IMR-90 (cell line): Measurements from ENCODE around the gene PSTK. TPM values are rescaled to one million over a fixed set of nuclear protein-coding genes. Genes with fewer than 3 reads are reported as not detected.

ENCODE experiments used
- ATAC-seq: fragments of 200-7000 bp; cut with Tn5 transposase; 2 replicates; pipeline ENCODE4 v1.9.1; 2020; ENCODE audit warnings: low read depth, mild to moderate bottlenecking, moderate library complexity
- BruUV-seq: library from RNA; stranded (reverse); fragments of 400-500 nt; replicated peaks from 2 replicates; lab custom pipeline; 2021; lab: Mats Ljungman, UMichigan
- CTCF ChIA-PET: fragments of 300-600 bp; formaldehyde crosslinking; extraction: SDS; loops from one replicate; lab custom pipeline; 2021; ENCODE audit warnings: antibody characterized with exemption; lab: Yijun Ruan, JAX
- POLR2A ChIA-PET: fragments of 300-600 bp; sonication (Branson Sonifier 250); formaldehyde crosslinking; loops from one replicate; lab custom pipeline; 2022; ENCODE audit warnings: antibody characterized with exemption; ENCODE audit not compliant: unreplicated experiment; lab: Charles Lee
- DNase-seq: peaks from one replicate; pipeline ENCODE4 v3.0.0; 2013
- H2AFZ ChIP-seq: replicated peaks from 2 replicates; pipeline ENCODE3; 2013; ENCODE audit warnings: low read length, mild to moderate bottlenecking; ENCODE audit not compliant: poor library complexity
- H2AK5ac ChIP-seq: 2 replicates; pipeline ENCODE4 v1.6.1; 2013; ENCODE audit warnings: low read depth, low read length, inconsistent platforms
- H2AK9ac ChIP-seq: replicated peaks from 2 replicates; pipeline ENCODE3; 2013; ENCODE audit warnings: mild to moderate bottlenecking, low read depth, low read length, moderate library complexity; ENCODE audit not compliant: poor library complexity
- H2BK120ac ChIP-seq: 2 replicates; pipeline ENCODE4 v1.6.1; 2013; ENCODE audit warnings: low read depth, low read length, inconsistent platforms
- H2BK15ac ChIP-seq: 3 replicates; pipeline ENCODE4 v1.6.1; 2013; ENCODE audit warnings: low read depth, low read length, inconsistent platforms
- H2BK20ac ChIP-seq: 2 replicates; pipeline ENCODE4 v1.6.1; 2013; ENCODE audit warnings: low read depth, mild to moderate bottlenecking, inconsistent platforms, low read length, moderate library complexity
- H2BK5ac ChIP-seq: 2 replicates; pipeline ENCODE4 v1.6.1; 2013; ENCODE audit warnings: mild to moderate bottlenecking, low read depth, low read length, inconsistent platforms; ENCODE audit not compliant: poor library complexity, severe bottlenecking
- H3K14ac ChIP-seq: replicated peaks from 2 replicates; pipeline ENCODE4 v1.6.1; 2013; ENCODE audit warnings: low read depth, low read length, inconsistent platforms
- H3K18ac ChIP-seq: 2 replicates; pipeline ENCODE4 v1.6.1; 2013; ENCODE audit warnings: low read depth, low read length, control low read depth
- H3K23ac ChIP-seq: 2 replicates; pipeline ENCODE4 v1.6.1; 2013; ENCODE audit warnings: low read depth, low read length, inconsistent platforms
- H3K27ac ChIP-seq: 2 replicates; pipeline ENCODE4 v1.5.1; 2013; ENCODE audit warnings: mild to moderate bottlenecking, control low read depth, low read length; ENCODE audit not compliant: insufficient read depth
- H3K27me3 ChIP-seq: 2 replicates; pipeline ENCODE4 v1.6.1; 2013; ENCODE audit warnings: low read length; ENCODE audit not compliant: control insufficient read depth, insufficient read depth
- H3K36me3 ChIP-seq: 2 replicates; pipeline ENCODE4 v1.6.1; 2013; ENCODE audit warnings: low read length, mixed read lengths; ENCODE audit not compliant: control insufficient read depth, insufficient read depth
- H3K4ac ChIP-seq: 2 replicates; pipeline ENCODE4 v1.6.1; 2013; ENCODE audit warnings: low read depth, low read length, inconsistent platforms
- H3K4me1 ChIP-seq: 2 replicates; pipeline ENCODE4 v1.6.1; 2013; ENCODE audit warnings: low read length, mixed read lengths; ENCODE audit not compliant: control insufficient read depth, insufficient read depth
- H3K4me2 ChIP-seq: 2 replicates; pipeline ENCODE4 v1.6.1; 2013; ENCODE audit warnings: low read depth, mild to moderate bottlenecking, control low read depth, low read length, moderate library complexity
- H3K4me3 ChIP-seq: 2 replicates; pipeline ENCODE4 v1.5.1; 2013; ENCODE audit warnings: low read depth, mild to moderate bottlenecking, control low read depth, low read length, moderate library complexity; ENCODE audit not compliant: insufficient read depth
- H3K56ac ChIP-seq: 2 replicates; pipeline ENCODE4 v1.6.1; 2013; ENCODE audit warnings: low read length, inconsistent platforms; ENCODE audit not compliant: insufficient read depth; ENCODE audit errors: extremely low read depth
- H3K79me1 ChIP-seq, 2 experiments: 2 replicates each; pipeline ENCODE4 v1.6.1; 2013; ENCODE audit warnings: low read length in 2 of 2, inconsistent platforms in 1 of 2, low read depth in 1 of 2
- H3K9ac ChIP-seq: 2 replicates; pipeline ENCODE4 v1.6.1; 2013; ENCODE audit warnings: low read depth, low read length, control low read depth
- H3K9me1 ChIP-seq: 2 replicates; pipeline ENCODE4 v1.6.1; 2013; ENCODE audit warnings: low read length, inconsistent platforms; ENCODE audit not compliant: insufficient read depth
- H3K9me3 ChIP-seq: 2 replicates; pipeline ENCODE4 v1.6.1; 2013; ENCODE audit warnings: low read length; ENCODE audit not compliant: control insufficient read depth, insufficient read depth
- H4K20me1 ChIP-seq: 2 replicates; pipeline ENCODE4 v1.6.1; 2013; ENCODE audit warnings: low read length, inconsistent platforms; ENCODE audit not compliant: insufficient read depth
- H4K5ac ChIP-seq: 2 replicates; pipeline ENCODE4 v1.6.1; 2013; ENCODE audit warnings: mild to moderate bottlenecking, low read depth, low read length, control low read depth
- H4K8ac ChIP-seq, 2 experiments: 2 replicates each; pipeline ENCODE4 v1.6.1; 2013; ENCODE audit warnings: low read depth in 2 of 2, low read length in 2 of 2, control low read depth in 1 of 2, inconsistent platforms in 1 of 2
- H4K91ac ChIP-seq: 2 replicates; pipeline ENCODE4 v1.6.1; 2013; ENCODE audit warnings: low read depth, low read length, inconsistent platforms; ENCODE audit not compliant: insufficient read depth
- BHLHE40 ChIP-seq: fragments of 150-350 bp; IDR thresholded peaks from 2 replicates; pipeline ENCODE4 v1.6.1; 2016; ENCODE audit warnings: mild to moderate bottlenecking, low read depth, low read length
- CHD1 ChIP-seq: IDR thresholded peaks from 2 replicates; pipeline ENCODE4 v1.6.1; 2012; ENCODE audit warnings: low read depth, low read length, improper control_type of control experiment
- CTCF ChIP-seq: conservative IDR thresholded peaks from 2 replicates; pipeline ENCODE4 v1.5.1; 2012; ENCODE audit warnings: mild to moderate bottlenecking, low read depth, low read length, improper control_type of control experiment
- ELK1 ChIP-seq: fragments of 150-350 bp; IDR thresholded peaks from 2 replicates; pipeline ENCODE4 v1.6.1; 2016; ENCODE audit warnings: low read depth, mild to moderate bottlenecking, low read length, moderate library complexity, borderline replicate concordance
- MAFK ChIP-seq: IDR thresholded peaks from 2 replicates; pipeline ENCODE4 v1.6.1; 2012; ENCODE audit warnings: low read depth, low read length, improper control_type of control experiment
- MAZ ChIP-seq: IDR thresholded peaks from 2 replicates; pipeline ENCODE4 v1.6.1; 2012; ENCODE audit warnings: low read depth, mild to moderate bottlenecking, low read length, improper control_type of control experiment, moderate library complexity, borderline replicate concordance
- RCOR1 ChIP-seq: IDR thresholded peaks from 2 replicates; pipeline ENCODE4 v1.6.1; 2012; ENCODE audit warnings: mild to moderate bottlenecking, low read length, improper control_type of control experiment; ENCODE audit not compliant: insufficient replicate concordance
- RFX5 ChIP-seq: IDR thresholded peaks from 2 replicates; pipeline ENCODE4 v1.8.0; 2012; ENCODE audit warnings: low read depth, mild to moderate bottlenecking, low read length, moderate library complexity
- SMC3 ChIP-seq: fragments of 150-350 bp; IDR thresholded peaks from 2 replicates; pipeline ENCODE4 v1.6.1; 2016; ENCODE audit warnings: low read depth, mild to moderate bottlenecking, antibody characterized with exemption, low read length, moderate library complexity
- USF2 ChIP-seq: fragments of 150-350 bp; IDR thresholded peaks from 2 replicates; pipeline ENCODE4 v1.6.1; 2017; ENCODE audit warnings: mild to moderate bottlenecking, antibody characterized with exemption, low read length, low read depth
- WGBS, 2 experiments: methylation state at CpG; one replicate each; pipeline versions ENCODE4 v1.1.5 to v1.1.7; 2013; ENCODE audit warnings: missing lambda C conversion rate in 2 of 2; ENCODE audit not compliant: insufficient read length in 1 of 2; ENCODE audit errors: extremely low coverage in 2 of 2; 5-methylcytosine and 5-hydroxymethylcytosine counted together
- dilution Hi-C: fragments of 300-500 bp; cut with HindIII; formaldehyde crosslinking; loops from one replicate; pipeline ENCODE4 v1.14.3; 2018; ENCODE audit warnings: low sequenced_read_pairs; ENCODE audit not compliant: unreplicated experiment
- in situ Hi-C: fragments of 300-500 bp; cut with MboI; formaldehyde crosslinking; loops from 3 replicates; pipeline ENCODE4 v1.14.3; 2019; ENCODE audit warnings: low sequenced_read_pairs, inconsistent platforms, mixed read lengths
- intact Hi-C: fragments of 100-400 bp; cut with micrococcal nuclease; formaldehyde crosslinking; loops from 2 replicates; pipeline ENCODE4 v1.10.0; 2022
- polyA plus RNA-seq, 3 experiments: library from polyadenylated mRNA; depleted of rRNA; stranded (reverse); fragments of >200 nt; gene quantifications; 2 replicates each; pipeline ENCODE4 v1.2.3, GENCODE V29; 2012; ENCODE audit warnings: low replicate concordance in 1 of 3
- total RNA-seq: library from RNA; depleted of rRNA; stranded (reverse); fragments of >200 nt; gene quantifications from 2 replicates; pipeline ENCODE4 v1.2.3, GENCODE V29; 2012

Gene PSTK
- total and polyA plus RNA-seq, 2 of the 4 experiments (the other 2 are of a cell fraction), result 4.1 to 4.2 TPM

GRCh38 chr10:122949296-122949695, 30.9 kb upstream of the PSTK start (continued):
- TF ChIP-seq CHD1, result no peak
- TF ChIP-seq MAFK, result no peak
- no peak for TF ChIP-seq SMC3
- no peak for TF ChIP-seq RCOR1

- Histone ChIP-seq H3K79me1 (peaks cover 11 to 25% of the 10 kb centered on the region in 2 experiments; a peak in 3 of 4 replicates), H4K91ac (peak within 1 kb of the TSS; percentile 57), H3K27me3 (no peaks in the 10 kb centered on the region), H2BK20ac (peak within 1 kb of the TSS; percentile 83), H3K4me1 (no peaks in the 10 kb centered on the region), H3K4me3 (peak within 1 kb of the TSS; percentile 58), H3K27ac (peak within 1 kb of the TSS; percentile 57), H3K36me3 (no peaks in the 10 kb centered on the region), H4K5ac (peak within 1 kb of the TSS; percentile 85), H4K20me1 (no peaks in the 10 kb centered on the region), H3K56ac (peak within 1 kb of the TSS; percentile 48; the same call in 1 of the 2 replicates), H3K18ac (peak within 1 kb of the TSS; percentile 26; the same call in 1 of the 2 replicates), H4K8ac (peak within 1 kb of the TSS; percentile 93 to 99), H2BK120ac (peak within 1 kb of the TSS; percentile 82), H2AK9ac (peak within 1 kb of the TSS; percentile 95), H2AK5ac (no peak within 1 kb of the TSS; the same call in 1 of the 2 replicates), H3K9ac (peak within 1 kb of the TSS; percentile 79), H2AFZ (peak within 1 kb of the TSS; percentile 99), H3K9me1 (peaks cover 2% of the 10 kb centered on the region; the same call in 1 of the 2 replicates), H3K14ac (peak within 1 kb of the TSS; percentile 84), H2BK15ac (peak within 1 kb of the TSS; percentile 51; the same call in 2 of the 3 replicates), H3K4ac (peak within 1 kb of the TSS; percentile 94), H2BK5ac (peak within 1 kb of the TSS; percentile 58), H3K4me2 (peak within 1 kb of the TSS; percentile 87), H3K9me3 (no peaks in the 10 kb centered on the region), H3K23ac (peak within 1 kb of the TSS; percentile 90)
- DNase-seq (peak; percentile 99), ATAC-seq (peak; percentile 99)
- BruUV-seq, result no TSS peak
- ChIA-PET CTCF (interaction anchor here (1.0 kb wide), 1 partner anchor 27 kb away, joined by 3 read pairs; no protein-coding TSS in a partner anchor), POLR2A (interaction anchor here (0.6 kb wide), 1 partner anchor 13 kb away, joined by 5 read pairs; no protein-coding TSS in a partner anchor)
- dilution Hi-C loops, result no loop called here
- 5% methylated on average over 20 of the region's 77 CpGs; no CpG with 5 or more reads in 1 of the 2 experiments for WGBS, 2 experiments
- TF ChIP-seq BHLHE40 (peak; percentile 51; the same call in 1 of the 2 replicates), RFX5 (no peak), ELK1 (peak; percentile 30; the same call in 1 of the 2 replicates), CTCF (no peak), MAZ (peak; percentile 89), USF2 (peak; percentile 45; the same call in 1 of the 2 replicates)
- intact Hi-C loops, result loop anchor here (5.0 kb wide), 2 partner anchors 77 to 102 kb away; partner anchors contain the start of gene FAM24B
- in situ Hi-C loops, result no loop called here
Observed at GRCh38 chr10:122953902-122954730, 26.1 kb upstream of the PSTK start, which contains the start of gene C10orf88. Gene C10orf88 (minus strand): TSS chr10:122954227. CDS start chr10:122954178, 49 bp downstream.
